ENCODE data around the gene GRID2.

Gene GRID2

DNA sequence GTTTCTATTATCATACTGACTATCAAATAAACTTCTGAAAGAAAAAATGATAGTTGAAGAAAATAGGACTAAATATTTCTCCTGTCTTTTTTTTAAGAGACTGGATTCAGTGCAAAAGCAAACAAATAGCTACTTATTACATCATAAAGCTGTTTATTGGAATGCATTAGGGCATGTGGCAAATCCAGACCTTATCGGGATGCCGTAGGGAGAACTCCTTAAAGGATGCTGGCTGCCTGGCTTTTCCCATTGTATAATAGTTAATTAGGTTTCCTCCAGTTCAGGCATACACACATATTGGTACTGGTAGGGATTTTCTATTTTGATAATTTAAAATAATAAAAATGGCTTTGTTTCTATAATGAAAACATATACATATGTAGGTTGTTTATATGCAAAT, 985.5 kb downstream of the GRID2 start:
- TF ChIP-seq, protein P1, sequence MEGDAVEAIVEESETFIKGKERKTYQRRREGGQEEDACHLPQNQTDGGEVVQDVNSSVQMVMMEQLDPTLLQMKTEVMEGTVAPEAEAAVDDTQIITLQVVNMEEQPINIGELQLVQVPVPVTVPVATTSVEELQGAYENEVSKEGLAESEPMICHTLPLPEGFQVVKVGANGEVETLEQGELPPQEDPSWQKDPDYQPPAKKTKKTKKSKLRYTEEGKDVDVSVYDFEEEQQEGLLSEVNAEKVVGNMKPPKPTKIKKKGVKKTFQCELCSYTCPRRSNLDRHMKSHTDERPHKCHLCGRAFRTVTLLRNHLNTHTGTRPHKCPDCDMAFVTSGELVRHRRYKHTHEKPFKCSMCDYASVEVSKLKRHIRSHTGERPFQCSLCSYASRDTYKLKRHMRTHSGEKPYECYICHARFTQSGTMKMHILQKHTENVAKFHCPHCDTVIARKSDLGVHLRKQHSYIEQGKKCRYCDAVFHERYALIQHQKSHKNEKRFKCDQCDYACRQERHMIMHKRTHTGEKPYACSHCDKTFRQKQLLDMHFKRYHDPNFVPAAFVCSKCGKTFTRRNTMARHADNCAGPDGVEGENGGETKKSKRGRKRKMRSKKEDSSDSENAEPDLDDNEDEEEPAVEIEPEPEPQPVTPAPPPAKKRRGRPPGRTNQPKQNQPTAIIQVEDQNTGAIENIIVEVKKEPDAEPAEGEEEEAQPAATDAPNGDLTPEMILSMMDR (IDR thresholded peaks at IDR 0.05), result no peak

DNA sequence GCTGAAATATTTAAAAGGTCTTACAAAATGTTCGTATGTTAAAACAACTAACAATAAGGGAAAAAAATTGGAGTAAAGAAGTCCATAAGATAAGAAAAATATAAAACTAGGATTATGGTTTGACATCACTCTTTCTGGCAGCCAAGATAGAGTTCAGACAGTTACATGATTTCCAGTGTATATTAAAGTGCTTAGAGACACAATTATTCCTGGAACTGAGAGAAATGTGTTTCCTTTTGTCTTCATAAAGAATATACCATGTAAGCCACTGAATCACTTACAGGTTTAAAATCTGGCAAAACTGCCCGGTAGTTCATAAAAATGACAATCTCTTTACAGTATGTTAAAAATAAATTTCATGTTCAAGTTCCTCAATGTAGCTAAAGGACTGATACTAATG, 986.1 kb downstream of the GRID2 start:
- TF ChIP-seq, protein P1 (IDR thresholded peaks at IDR 0.05), result no peak

DNA sequence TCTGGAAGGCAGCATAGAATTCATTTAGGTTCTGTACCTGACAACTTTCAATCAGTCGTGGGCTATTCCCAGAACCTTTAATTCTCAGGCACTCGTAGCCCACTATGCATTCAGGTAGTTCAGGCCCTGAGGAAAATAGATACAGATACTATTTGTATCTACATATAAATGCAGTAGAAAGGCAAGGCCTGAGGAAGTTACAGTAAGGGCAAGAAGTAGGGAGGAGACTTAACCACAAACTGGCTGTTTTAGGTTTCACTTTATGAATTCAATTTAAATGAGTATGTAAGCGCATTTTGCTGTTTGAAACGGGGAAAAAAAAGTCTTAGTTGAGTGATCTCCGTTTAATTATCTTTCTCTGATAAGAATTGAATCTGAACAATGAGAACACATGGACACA, 995.4 kb downstream of the GRID2 start:
- TF ChIP-seq, protein P1 (IDR thresholded peaks at IDR 0.05), result no peak

DNA sequence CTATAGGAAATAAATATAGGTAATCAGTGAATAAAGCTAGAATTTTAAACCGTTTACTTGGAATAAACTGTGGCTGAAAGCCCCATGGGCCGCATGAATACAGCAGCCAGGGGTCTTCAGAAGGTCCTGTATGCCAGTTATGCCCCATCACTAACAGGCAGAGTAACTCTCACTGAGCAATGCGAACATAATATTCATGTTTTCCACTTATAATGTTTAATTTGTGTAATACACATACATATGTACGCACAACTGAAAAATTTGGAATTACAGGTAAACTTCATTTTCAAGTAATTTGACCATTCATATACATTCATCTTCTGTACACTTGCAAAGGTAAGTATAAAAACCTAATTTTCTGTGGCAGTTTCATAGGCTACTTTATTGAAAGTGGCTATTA, 998.5 kb downstream of the GRID2 start:
- TF ChIP-seq, protein P1 (IDR thresholded peaks at IDR 0.05), result no peak

DNA sequence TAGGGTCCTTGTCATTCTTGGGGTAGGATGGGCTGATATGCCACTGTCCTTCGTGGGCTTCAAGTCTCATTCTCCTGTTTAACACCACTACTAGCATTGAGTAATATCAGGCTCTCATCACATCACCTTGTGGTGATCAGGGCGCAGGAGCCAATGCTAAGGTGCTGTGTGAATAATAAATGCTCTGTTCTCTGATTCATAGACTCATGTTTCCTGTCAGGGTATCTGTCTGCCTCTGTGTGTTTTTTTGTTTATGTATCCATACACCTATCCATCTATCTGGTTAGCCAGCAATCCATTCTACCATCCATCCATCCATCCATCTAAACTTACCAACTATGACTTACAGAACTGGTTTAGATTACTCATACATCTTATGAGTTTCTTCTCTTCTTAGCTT, 999.7 kb downstream of the GRID2 start:
- TF ChIP-seq, protein P1 (IDR thresholded peaks at IDR 0.05), result no peak

DNA sequence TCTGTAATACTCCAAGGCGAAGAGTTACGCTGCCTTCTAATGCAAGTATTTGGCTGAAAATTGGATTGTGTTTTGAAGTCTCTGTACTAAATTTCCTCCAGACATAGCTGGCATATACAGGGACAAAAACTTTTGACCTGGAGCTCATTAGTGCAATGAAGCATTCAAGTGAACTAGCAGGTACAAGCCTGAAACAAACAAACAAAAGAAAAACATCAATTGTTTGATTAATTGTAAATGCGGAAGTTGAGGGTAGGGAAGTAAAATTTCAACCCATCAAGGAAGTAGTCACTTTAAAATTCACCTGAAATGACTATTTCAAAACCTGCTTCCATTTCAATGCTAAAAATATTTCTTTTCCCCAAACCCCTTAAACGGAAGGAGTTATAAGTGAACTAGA, 1008.5 kb downstream of the GRID2 start:
- TF ChIP-seq, protein P1 (IDR thresholded peaks at IDR 0.05), result no peak

DNA sequence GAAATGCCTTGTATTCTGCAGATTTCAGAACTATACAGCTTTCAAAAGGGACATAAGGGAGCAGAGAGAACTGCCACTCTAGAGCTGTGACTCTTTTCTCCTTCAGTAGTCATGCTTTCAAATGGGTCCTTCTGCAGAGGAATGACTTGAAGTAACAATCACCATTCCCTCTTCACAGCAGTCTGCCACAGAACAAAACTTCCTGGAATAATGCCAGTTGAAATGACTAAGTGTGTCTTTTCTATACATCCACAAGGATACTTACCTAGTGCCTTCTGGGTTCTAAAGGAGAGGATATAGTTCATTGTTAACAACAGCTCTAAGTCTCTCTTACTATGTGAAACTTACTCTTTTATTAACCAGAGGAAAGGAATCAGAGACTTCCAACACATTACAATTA, 1009.4 kb downstream of the GRID2 start:
- TF ChIP-seq, protein P1 (IDR thresholded peaks at IDR 0.05), result no peak

DNA sequence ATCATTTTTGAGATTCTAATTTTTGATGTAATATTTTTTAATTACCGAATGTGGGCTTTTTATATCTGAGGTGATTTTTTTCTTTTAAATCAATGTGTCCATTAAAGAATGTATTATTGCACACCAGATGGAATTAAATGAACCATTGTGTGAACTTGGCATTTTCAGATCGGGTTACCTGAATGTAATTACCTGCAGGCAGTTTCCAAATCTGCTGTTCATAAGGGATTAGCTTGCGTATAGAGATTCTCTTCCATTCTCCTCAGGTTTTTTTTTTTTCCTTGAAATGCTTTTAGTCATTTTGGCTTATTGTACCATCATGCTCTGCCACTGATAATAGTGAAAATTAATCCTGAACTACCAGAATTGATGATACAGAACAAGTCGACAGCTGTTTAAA, 1013.3 kb downstream of the GRID2 start:
- TF ChIP-seq, protein P1 (IDR thresholded peaks at IDR 0.05), result no peak

Data from LNCAP (cell line).